ENCODE data around the gene CASZ1. TPM values are rescaled to one million over a fixed set of nuclear protein-coding genes. Genes with fewer than 3 reads are reported as not detected.

CASZ1 gene
- total RNA-seq, 1 experiment from 2014 or later = 12.6 TPM

DNA sequence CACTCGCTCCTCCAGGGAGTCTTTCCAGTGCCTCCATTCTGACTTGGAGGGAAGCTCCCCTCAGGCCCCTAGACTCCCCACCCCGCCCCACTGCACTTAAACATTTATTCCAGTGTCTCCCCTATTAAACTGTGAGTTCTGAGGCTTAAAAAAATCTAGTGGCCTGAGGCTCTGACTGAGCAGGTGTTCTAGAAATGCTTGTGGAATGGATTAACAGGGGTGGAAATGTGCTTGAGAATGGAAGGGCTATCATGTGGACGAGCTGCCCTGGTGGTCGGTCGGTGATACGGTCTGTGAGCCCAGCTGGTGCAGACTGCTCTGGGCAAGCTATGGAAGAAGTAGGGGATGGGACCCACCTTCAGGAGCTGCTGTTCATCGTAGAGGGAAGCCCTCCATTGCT is 191.5 kb downstream of the CASZ1 start:
- BruUV-seq (replicated peaks) = no TSS peak
- Mint-ChIP-seq H3K4me3 (ENCODE audit: low read depth, unreplicated experiment) (no peak overlapping the region), H3K36me3 (ENCODE audit: insufficient read depth, unreplicated experiment) (no peaks in the 10 kb centered on the region), H3K27me3 (ENCODE audit: unreplicated experiment) (no peaks in the 10 kb centered on the region), H3K27ac (ENCODE audit: unreplicated experiment) (no peak overlapping the region), H3K9me3 (ENCODE audit: low read depth, unreplicated experiment) (no peaks in the 10 kb centered on the region), H3K4me1 (ENCODE audit: low read depth, unreplicated experiment) (no peaks in the 10 kb centered on the region)
- TF ChIP-seq CTCF (IDR thresholded peaks at IDR 0.05; ENCODE audit: unreplicated experiment) = no peak
- no peak for DNase-seq
- CTCF ChIA-PET = interaction anchor here (0.5 kb wide), 1 partner anchor 337 kb away, joined by 3 read pairs; no protein-coding TSS in a partner anchor
- intact Hi-C loops (cut with micrococcal nuclease; ENCODE audit: unreplicated experiment) = no loop called here

- CTCF ChIA-PET = no interaction called here
- intact Hi-C loops (cut with micrococcal nuclease; ENCODE audit: unreplicated experiment) = no loop called here
- TF ChIP-seq CTCF (IDR thresholded peaks at IDR 0.05; ENCODE audit: unreplicated experiment) = no peak
- no peaks in the 10 kb centered on the region for H3K9me3 Mint-ChIP-seq (ENCODE audit: low read depth, unreplicated experiment)
- H3K27ac Mint-ChIP-seq (ENCODE audit: unreplicated experiment) = no peak overlapping the region
- H3K4me3 Mint-ChIP-seq (ENCODE audit: low read depth, unreplicated experiment) = no peak overlapping the region
- BruUV-seq (replicated peaks) = no TSS peak
- H3K4me1 Mint-ChIP-seq (ENCODE audit: low read depth, unreplicated experiment) = peaks cover 14% of the 10 kb centered on the region
- H3K27me3 Mint-ChIP-seq (ENCODE audit: unreplicated experiment) = no peaks in the 10 kb centered on the region
- DNase-seq = no peak
- H3K36me3 Mint-ChIP-seq (ENCODE audit: insufficient read depth, unreplicated experiment) = no peaks in the 10 kb centered on the region
Observed at GRCh38 chr1:10602936-10603335, 193.5 kb downstream of the CASZ1 start.

GRCh38 chr1:10601342-10602070 is 194.9 kb downstream of the CASZ1 start:
- no peak for TF ChIP-seq CTCF (IDR thresholded peaks at IDR 0.05; ENCODE audit: unreplicated experiment)
- Mint-ChIP-seq H3K4me3 (ENCODE audit: low read depth, unreplicated experiment) (no peak overlapping the region), H3K4me1 (ENCODE audit: low read depth, unreplicated experiment) (peaks cover 16% of the 10 kb centered on the region), H3K36me3 (ENCODE audit: insufficient read depth, unreplicated experiment) (no peaks in the 10 kb centered on the region), H3K27ac (ENCODE audit: unreplicated experiment) (no peak overlapping the region), H3K9me3 (ENCODE audit: low read depth, unreplicated experiment) (no peaks in the 10 kb centered on the region), H3K27me3 (ENCODE audit: unreplicated experiment) (no peaks in the 10 kb centered on the region)
- no TSS peak for BruUV-seq (replicated peaks)
- DNase-seq = no peak
- intact Hi-C loops (cut with micrococcal nuclease; ENCODE audit: unreplicated experiment) = no loop called here
- CTCF ChIA-PET = no interaction called here

- intact Hi-C loops (cut with micrococcal nuclease; ENCODE audit: unreplicated experiment) = loop anchor here (10.0 kb wide), 1 partner anchor 75 kb away; no protein-coding TSS in a partner anchor
- Mint-ChIP-seq H3K9me3 (ENCODE audit: low read depth, unreplicated experiment) (no peaks in the 10 kb centered on the region), H3K4me3 (ENCODE audit: low read depth, unreplicated experiment) (peak overlapping the region; percentile 32), H3K27me3 (ENCODE audit: unreplicated experiment) (no peaks in the 10 kb centered on the region), H3K4me1 (ENCODE audit: low read depth, unreplicated experiment) (peaks cover 31% of the 10 kb centered on the region), H3K27ac (ENCODE audit: unreplicated experiment) (peak overlapping the region; percentile 88), H3K36me3 (ENCODE audit: insufficient read depth, unreplicated experiment) (no peaks in the 10 kb centered on the region)
- peak; percentile 28 for DNase-seq
- TF ChIP-seq CTCF (IDR thresholded peaks at IDR 0.05; ENCODE audit: unreplicated experiment) = no peak
- no TSS peak for BruUV-seq (replicated peaks)
- CTCF ChIA-PET = interaction anchor here (0.6 to 0.8 kb wide), 2 partner anchors 71 to 214 kb away, joined by 3 read pairs; no protein-coding TSS in a partner anchor
Observed at GRCh38 chr1:10599194-10599861, 197.1 kb downstream of the CASZ1 start.
